LNCAP (cell line): ENCODE data around the gene STAP2.

Experiments used
- CTCF ChIP-seq: fragments of 450-650 bp; IDR thresholded peaks from 2 replicates; pipeline ENCODE4 v1.5.1; 2017; ENCODE audit warnings: mild to moderate bottlenecking

Gene STAP2

GRCh38 chr19:4376991-4377781, 38.6 kb upstream of the STAP2 start:
- no peak for TF ChIP-seq CTCF

GRCh38 chr19:4376671-4376990, 38.0 kb upstream of the STAP2 start:
- no peak for TF ChIP-seq CTCF

- no peak for TF ChIP-seq CTCF
Measured at GRCh38 chr19:4376028-4376670, 37.5 kb upstream of the STAP2 start.

GRCh38 chr19:4375164-4376027, 36.8 kb upstream of the STAP2 start:
- TF ChIP-seq CTCF = no peak; the same call in 1 of the 2 replicates

GRCh38 chr19:4374498-4375163, 36.0 kb upstream of the STAP2 start:
- no peak for TF ChIP-seq CTCF

- TF ChIP-seq CTCF = no peak
Measured at GRCh38 chr19:4373601-4374497, 35.2 kb upstream of the STAP2 start.
